GM19395 (cell line): Measurements from ENCODE around the gene CAMK1.

Experiments
- ATAC-seq: cut with Tn5 transposase; IDR thresholded peaks from one replicate; pipeline ENCODE4 v1.9.1; 2021; ENCODE audit warnings: mild to moderate bottlenecking, moderate library complexity; ENCODE audit not compliant: unreplicated experiment

The CAMK1 gene

DNA sequence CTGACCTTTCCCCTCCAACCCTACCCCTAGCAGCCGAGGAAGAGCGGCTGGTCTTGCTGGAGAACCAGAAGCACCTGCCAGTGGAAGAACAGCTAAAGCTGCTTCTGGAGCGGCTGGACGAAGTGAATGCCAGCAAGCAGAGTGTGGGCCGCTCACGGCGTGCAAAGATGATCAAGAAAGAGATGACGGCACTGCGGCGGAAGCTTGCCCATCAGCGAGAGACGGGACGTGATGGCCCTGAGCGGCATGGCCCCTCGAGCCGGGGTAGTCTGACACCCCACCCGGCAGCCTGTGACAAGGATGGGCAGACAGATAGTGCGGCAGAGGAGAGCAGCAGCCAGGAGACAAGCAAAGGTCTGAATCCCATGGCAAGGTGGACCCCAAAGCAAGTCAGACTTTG, 26.2 kb downstream of the CAMK1 start:
- ATAC-seq, result no peak

GRCh38 chr3:9742560-9742959, 27.2 kb downstream of the CAMK1 start:
- no peak for ATAC-seq

DNA sequence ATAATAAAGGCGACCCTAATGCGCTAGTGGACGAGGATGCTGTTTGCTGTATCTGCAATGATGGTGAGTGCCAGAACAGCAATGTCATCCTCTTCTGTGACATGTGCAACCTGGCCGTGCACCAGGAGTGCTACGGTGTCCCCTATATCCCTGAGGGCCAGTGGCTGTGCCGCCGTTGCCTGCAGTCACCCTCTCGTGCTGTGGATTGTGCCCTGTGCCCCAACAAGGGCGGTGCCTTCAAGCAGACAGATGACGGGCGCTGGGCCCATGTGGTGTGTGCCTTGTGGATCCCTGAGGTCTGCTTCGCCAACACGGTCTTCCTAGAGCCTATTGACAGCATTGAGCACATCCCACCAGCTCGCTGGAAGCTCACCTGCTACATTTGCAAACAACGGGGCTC, 30.6 kb downstream of the CAMK1 start:
- no peak for ATAC-seq

- ATAC-seq, result no peak
These were observed 32.9 kb downstream of the CAMK1 start for GRCh38 chr3:9736831-9737230.

DNA sequence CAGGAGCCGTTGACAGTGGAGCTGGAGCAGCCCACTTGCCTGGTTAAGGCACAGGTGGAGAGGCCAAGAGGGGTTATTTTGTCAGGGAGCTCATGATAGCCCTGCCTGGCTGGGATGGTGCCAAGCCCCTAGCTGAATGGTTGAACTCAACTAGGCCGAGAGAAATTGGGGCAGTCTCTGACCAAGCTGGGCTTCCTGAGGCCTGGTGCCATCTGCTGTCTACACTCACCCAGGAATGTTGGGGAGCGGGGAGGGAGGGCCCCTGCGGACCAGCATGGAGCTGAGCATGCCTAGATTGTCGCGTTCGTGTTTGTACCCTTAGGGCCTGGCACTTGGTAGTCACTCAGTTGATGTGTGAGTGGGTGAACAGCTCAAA, 37.0 kb downstream of the CAMK1 start:
- ATAC-seq, result no peak

GRCh38 chr3:9732080-9732739, 37.5 kb downstream of the CAMK1 start:
- peak; percentile 11 for ATAC-seq

GRCh38 chr3:9731206-9732079, 38.3 kb downstream of the CAMK1 start, which contains the start of gene BRPF1:
Gene BRPF1 (plus strand): TSS chr3:9731735. CDS start chr3:9734141, 2,406 bp downstream.
- peak; percentile 90 for ATAC-seq

DNA sequence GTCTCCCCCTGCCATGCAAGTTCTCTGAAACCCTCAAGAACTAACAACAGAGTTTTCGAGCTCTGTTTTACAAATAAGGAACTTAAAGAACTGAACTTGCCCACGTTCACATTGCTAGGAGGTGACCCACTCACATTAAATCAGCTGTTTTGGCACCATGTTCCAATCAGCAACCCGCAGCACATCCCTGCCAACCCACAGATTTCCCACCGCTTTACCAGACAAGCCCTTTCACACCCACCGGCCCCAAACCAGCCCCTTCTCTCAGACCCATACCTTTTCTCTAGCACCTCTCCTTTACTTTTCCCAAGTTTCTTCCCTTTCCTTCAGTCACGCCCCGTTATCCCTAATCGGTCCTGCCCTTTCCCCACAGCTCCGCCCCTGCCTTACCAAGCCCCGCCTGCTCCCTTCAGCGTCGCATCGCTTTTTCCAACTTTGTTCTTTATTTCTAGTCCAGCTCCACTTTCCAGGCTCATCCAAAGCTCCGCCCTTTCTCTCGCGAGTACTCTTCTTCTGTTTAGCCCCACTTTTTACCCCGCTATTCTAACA, 39.0 kb downstream of the CAMK1 start:
- peak; percentile 60 for ATAC-seq

DNA sequence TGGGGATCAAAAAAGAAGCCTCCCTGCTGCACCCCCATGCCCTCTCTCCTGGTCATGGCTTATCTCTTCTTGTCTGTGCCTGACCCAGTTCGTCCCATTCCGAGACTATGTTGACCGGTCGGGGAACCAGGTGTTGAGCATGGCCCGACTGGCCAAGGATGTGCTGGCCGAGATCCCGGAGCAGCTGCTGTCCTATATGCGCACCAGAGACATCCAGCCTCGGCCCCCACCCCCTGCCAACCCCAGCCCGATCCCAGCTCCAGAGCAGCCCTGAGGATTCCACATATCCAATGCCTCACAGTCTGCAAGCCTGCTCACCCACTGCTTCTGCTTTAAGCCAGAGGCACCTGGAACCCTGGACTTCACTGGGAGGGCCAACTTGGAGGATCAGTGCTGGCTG, 40.3 kb downstream of the CAMK1 start:
- no peak for ATAC-seq

DNA sequence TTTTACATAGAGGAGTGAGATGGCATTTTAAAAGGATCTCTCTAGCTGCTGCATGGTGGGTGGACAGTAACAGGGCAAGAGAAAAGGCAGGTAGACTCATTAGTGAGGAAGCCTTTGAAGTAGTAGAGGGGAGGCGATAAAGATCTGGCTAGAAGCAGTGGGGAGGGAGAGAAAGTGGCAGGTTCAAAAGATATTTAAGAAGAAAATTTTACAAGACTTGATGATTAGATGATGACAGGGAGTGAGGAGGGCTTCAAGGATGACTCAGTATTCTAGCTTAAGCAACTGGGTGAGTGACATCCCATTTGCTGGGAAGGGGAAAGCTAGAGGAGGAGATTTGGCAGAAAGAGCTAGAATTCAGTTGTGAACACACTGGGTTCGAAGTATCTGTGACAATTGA, 42.0 kb downstream of the CAMK1 start:
- ATAC-seq, result no peak

- no peak for ATAC-seq
These were observed 42.6 kb downstream of the CAMK1 start for GRCh38 chr3:9727041-9727595.

- ATAC-seq, result no peak
These were observed 43.8 kb downstream of the CAMK1 start for GRCh38 chr3:9725775-9726515.

- no peak for ATAC-seq
These were observed 48.1 kb downstream of the CAMK1 start for GRCh38 chr3:9721700-9722060.

DNA sequence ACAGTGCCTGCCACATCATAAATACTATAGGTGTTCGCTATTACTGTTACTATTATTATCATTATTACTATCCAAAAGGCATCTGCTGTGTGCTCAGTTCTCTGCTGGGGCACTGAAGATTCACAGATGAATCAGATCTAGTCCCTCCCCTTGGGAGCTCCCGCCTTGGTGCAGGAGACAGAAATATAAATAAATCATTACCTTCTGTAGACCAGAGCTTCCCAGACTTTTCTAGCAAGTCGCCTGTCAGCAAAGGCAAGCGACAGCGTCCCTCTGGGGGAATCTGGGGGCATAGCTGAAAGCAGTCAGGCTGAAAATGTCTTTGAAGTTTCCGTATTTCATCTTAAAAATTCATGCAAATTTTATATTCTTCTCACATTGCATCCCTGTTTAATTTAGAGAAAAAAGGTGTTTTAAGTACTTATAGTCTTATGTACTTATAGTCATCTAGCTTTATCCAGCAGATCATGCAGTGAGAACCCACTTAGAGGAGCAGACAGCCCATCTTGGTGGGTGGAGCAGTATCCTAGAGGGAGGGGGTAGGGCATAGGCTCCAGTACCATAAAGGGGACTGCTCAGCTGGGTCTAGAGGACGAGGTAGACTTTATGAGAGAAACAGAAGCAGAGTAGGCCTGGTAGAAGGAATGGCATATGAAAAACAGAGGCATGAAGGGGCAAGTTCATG, 48.6 kb downstream of the CAMK1 start:
- ATAC-seq, result no peak

DNA sequence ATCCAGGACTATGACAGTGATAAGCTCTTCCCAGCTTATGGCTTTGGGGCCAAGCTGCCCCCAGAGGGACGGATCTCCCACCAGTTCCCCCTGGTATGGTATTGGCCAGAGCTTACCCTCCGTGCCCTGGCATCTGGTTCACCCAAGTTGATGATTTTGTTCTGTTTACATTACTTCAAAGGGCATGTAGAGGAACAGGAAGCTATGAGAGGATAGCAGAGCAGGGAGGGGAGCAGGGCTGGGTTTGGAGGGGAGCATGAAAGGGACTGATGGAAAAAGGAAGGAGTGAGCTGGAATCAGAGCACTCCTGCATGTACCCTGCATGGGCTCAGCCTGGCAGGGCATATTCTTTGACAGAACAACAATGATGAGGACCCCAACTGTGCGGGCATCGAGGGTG, 51.6 kb downstream of the CAMK1 start:
- ATAC-seq, result no peak

GRCh38 chr3:9717563-9717962, 52.2 kb downstream of the CAMK1 start:
- ATAC-seq, result no peak

- ATAC-seq, result no peak
These were observed 52.8 kb downstream of the CAMK1 start for GRCh38 chr3:9716801-9717555.

- ATAC-seq, result no peak
These were observed 53.8 kb downstream of the CAMK1 start for GRCh38 chr3:9715764-9716437.

DNA sequence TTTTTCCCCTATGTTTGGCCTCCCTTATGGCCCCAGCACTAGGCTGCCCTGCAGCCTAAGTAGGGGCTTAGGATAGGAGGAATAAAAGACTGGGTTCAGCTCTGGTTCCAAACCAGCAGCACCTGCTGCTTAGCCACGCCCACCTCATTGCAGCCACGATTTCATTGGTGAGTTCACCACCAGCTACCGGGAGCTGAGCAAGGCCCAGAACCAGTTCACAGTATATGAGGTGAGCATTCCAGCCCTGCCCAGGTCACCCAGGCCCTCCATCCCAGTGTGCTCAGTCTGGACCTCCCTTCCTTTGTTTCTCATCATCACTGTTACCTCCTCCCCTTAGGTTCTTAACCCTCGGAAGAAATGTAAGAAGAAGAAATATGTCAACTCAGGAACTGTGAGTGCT, 54.6 kb downstream of the CAMK1 start:
- no peak for ATAC-seq
